Esophagus squamous epithelium (tissue), 4 donors: ENCODE data around the gene GP9.

ENCODE experiments used
- POLR2A ChIP-seq, 4 donors: fragments of 450-650 bp; IDR thresholded peaks; one replicate each; pipeline ENCODE4 v1.6.1; 2017; ENCODE audit warnings: antibody characterized with exemption in 4 of 4, mild to moderate bottlenecking in 4 of 4, moderate library complexity in 3 of 4
- TF ChIP-seq, protein P1 (sequence below), 6 experiments: fragments of 450-650 bp in 4 of 6; fragments of 200-600 bp in 2 of 6; sonication (generic) in 2 of 6; IDR thresholded peaks; one replicate each; pipeline ENCODE4 v1.5.1; 2016 to 2019; ENCODE audit warnings: antibody characterized with exemption in 6 of 6, mild to moderate bottlenecking in 4 of 6, moderate library complexity in 4 of 6

DNA sequence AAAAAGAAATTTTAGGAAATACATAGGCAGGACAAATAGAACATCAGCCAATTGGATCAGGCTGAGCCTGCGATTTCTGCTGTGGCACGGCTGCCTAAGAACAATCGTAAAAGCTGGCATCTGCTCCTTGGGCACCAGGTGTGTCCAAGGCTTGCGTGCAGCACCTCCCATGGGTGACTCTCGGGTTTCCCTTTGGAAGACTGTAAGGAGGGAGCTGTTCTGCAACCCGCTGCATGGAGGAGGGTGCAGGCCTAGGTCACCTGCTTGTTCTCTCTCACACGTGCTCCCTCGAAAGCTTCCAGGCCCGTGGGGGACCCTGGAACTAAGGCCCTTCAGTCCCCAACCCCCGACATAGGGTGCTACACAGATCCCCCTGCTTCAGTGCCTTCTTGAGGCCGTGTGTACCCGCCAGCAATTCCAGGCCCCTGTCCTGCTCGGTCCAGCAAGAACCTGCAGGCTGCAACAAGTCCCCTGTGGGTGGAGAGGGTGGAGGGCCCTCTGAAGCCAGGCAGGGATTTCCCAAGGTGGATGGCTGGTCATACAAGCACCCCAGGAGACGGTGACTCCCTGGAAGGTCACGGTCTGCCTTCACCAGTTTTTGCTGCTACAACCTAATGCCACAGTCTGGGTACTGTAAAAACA is 3.4 kb downstream of the GP9 start:
- TF ChIP-seq POLR2A (IDR thresholded peaks at IDR 0.05) = no peak
- TF ChIP-seq, protein P1, sequence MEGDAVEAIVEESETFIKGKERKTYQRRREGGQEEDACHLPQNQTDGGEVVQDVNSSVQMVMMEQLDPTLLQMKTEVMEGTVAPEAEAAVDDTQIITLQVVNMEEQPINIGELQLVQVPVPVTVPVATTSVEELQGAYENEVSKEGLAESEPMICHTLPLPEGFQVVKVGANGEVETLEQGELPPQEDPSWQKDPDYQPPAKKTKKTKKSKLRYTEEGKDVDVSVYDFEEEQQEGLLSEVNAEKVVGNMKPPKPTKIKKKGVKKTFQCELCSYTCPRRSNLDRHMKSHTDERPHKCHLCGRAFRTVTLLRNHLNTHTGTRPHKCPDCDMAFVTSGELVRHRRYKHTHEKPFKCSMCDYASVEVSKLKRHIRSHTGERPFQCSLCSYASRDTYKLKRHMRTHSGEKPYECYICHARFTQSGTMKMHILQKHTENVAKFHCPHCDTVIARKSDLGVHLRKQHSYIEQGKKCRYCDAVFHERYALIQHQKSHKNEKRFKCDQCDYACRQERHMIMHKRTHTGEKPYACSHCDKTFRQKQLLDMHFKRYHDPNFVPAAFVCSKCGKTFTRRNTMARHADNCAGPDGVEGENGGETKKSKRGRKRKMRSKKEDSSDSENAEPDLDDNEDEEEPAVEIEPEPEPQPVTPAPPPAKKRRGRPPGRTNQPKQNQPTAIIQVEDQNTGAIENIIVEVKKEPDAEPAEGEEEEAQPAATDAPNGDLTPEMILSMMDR (IDR thresholded peaks at IDR 0.05) = no peak
